CD14-positive monocyte (primary cell): ENCODE data around the gene GNAZ. TPM values are rescaled to one million over a fixed set of nuclear protein-coding genes. Genes with fewer than 3 reads are reported as not detected.

Experiments used
- DNase-seq, 3 donors: peaks; one replicate each; pipeline ENCODE4 v3.0.0-alpha.2; 2011 to 2022
- H2AFZ ChIP-seq: 2 replicates; pipeline ENCODE4 v1.6.0; 2012; ENCODE audit warnings: mild to moderate bottlenecking, low read depth, low read length, inconsistent platforms; ENCODE audit not compliant: insufficient read depth, poor library complexity, severe bottlenecking
- H3K27ac ChIP-seq, 2 donors: 1 replicate in 1 of 2; 2 replicates in 1 of 2; pipeline ENCODE4 v1.5.1; 2012 to 2013; ENCODE audit warnings: low read length in 2 of 2, control low read depth in 1 of 2, inconsistent platforms in 1 of 2, low read depth in 1 of 2, mild to moderate bottlenecking in 1 of 2
- H3K27me3 ChIP-seq, 2 donors: one replicate each; pipeline versions ENCODE4 v1.6.0 to v1.6.1; 2011 to 2013; ENCODE audit warnings: low read length in 2 of 2; ENCODE audit not compliant: control insufficient read depth in 2 of 2, insufficient read depth in 2 of 2
- H3K36me3 ChIP-seq, 2 donors: replicated peaks in 1 of 2; 1 replicate in 1 of 2; 2 replicates in 1 of 2; pipeline versions ENCODE4 v1.5.1 to v1.6.1; 2012 to 2013; ENCODE audit warnings: low read length in 2 of 2, control low read depth in 1 of 2, inconsistent platforms in 1 of 2, mild to moderate bottlenecking in 1 of 2; ENCODE audit not compliant: insufficient read depth in 2 of 2, control insufficient read depth in 1 of 2
- H3K4me1 ChIP-seq, 2 donors: 1 replicate in 1 of 2; 2 replicates in 1 of 2; pipeline versions ENCODE4 v1.5.1 to v1.6.1; 2012 to 2013; ENCODE audit warnings: low read length in 2 of 2, control low read depth in 1 of 2, inconsistent platforms in 1 of 2, mild to moderate bottlenecking in 1 of 2, moderate library complexity in 1 of 2; ENCODE audit not compliant: insufficient read depth in 2 of 2, control insufficient read depth in 1 of 2
- H3K4me2 ChIP-seq: replicated peaks from 2 replicates; pipeline ENCODE3; 2012; ENCODE audit warnings: low read length, moderate library complexity, mild to moderate bottlenecking; ENCODE audit not compliant: poor library complexity, severe bottlenecking; ENCODE audit errors: extremely low read depth
- H3K4me3 ChIP-seq, 3 experiments: fragments of 200-600 bp in 1 of 3; sonication (generic) in 1 of 3; replicated peaks in 1 of 3; 1 replicate in 2 of 3; 2 replicates in 1 of 3; pipeline ENCODE4 v1.5.1; 2011 to 2013; ENCODE audit warnings: low read length in 3 of 3, mild to moderate bottlenecking in 3 of 3, control low read depth in 2 of 3, low read depth in 2 of 3, inconsistent platforms in 1 of 3, moderate library complexity in 1 of 3
- H3K79me2 ChIP-seq: 2 replicates; pipeline ENCODE4 v1.6.0; 2012; ENCODE audit warnings: mild to moderate bottlenecking, control low read depth, inconsistent platforms, low read length, moderate library complexity; ENCODE audit not compliant: insufficient read depth
- H3K9ac ChIP-seq: 2 replicates; pipeline ENCODE4 v1.6.0; 2017; ENCODE audit warnings: low read length, mild to moderate bottlenecking; ENCODE audit not compliant: insufficient read depth, poor library complexity, severe bottlenecking
- H3K9me3 ChIP-seq, 2 donors: replicated peaks in 1 of 2; 1 replicate in 1 of 2; 2 replicates in 1 of 2; pipeline versions ENCODE4 v1.5.1 to v1.6.1; 2012 to 2013; ENCODE audit warnings: low read length in 2 of 2, control low read depth in 1 of 2; ENCODE audit not compliant: control insufficient read depth in 1 of 2, insufficient read depth in 1 of 2
- H4K20me1 ChIP-seq: 2 replicates; pipeline ENCODE4 v1.6.0; 2012; ENCODE audit warnings: mild to moderate bottlenecking, low read length, control low read depth, moderate library complexity; ENCODE audit not compliant: insufficient read depth
- H3K27ac Mint-ChIP-seq, 7 donors: one replicate each; pipeline ENCODE4 v1.8.0; 2020; ENCODE audit warnings: mild to moderate bottlenecking in 7 of 7, mixed read lengths in 7 of 7, moderate library complexity in 6 of 7, inconsistent platforms in 2 of 7
- H3K27me3 Mint-ChIP-seq, 3 donors: one replicate each; pipeline ENCODE4 v1.8.0; 2021 to 2022; ENCODE audit warnings: low read depth in 3 of 3, mild to moderate bottlenecking in 3 of 3, mixed read lengths in 3 of 3, moderate library complexity in 3 of 3, inconsistent platforms in 1 of 3
- H3K36me3 Mint-ChIP-seq, 2 donors: one replicate each; pipeline ENCODE4 v1.8.0; 2020; ENCODE audit warnings: mixed read lengths in 2 of 2, inconsistent platforms in 1 of 2, mild to moderate bottlenecking in 1 of 2
- H3K4me1 Mint-ChIP-seq: one replicate; pipeline ENCODE4 v1.8.0; 2020; ENCODE audit warnings: mild to moderate bottlenecking, mixed read lengths
- H3K4me3 Mint-ChIP-seq, 2 donors: one replicate each; pipeline ENCODE4 v1.8.0; 2020; ENCODE audit warnings: mild to moderate bottlenecking in 2 of 2, mixed read lengths in 2 of 2, moderate library complexity in 1 of 2
- H3K9me3 Mint-ChIP-seq, 7 donors: one replicate each; pipeline ENCODE4 v1.8.0; 2020 to 2022; ENCODE audit warnings: mixed read lengths in 7 of 7, mild to moderate bottlenecking in 6 of 7, moderate library complexity in 6 of 7, inconsistent platforms in 2 of 7
- WGBS: methylation state at CpG from one replicate; pipeline ENCODE4 v1.1.5; 2013; ENCODE audit warnings: missing lambda C conversion rate; ENCODE audit not compliant: insufficient coverage; 5-methylcytosine and 5-hydroxymethylcytosine counted together
- intact Hi-C, 2 donors: fragments of 100-400 bp; cut with micrococcal nuclease; formaldehyde crosslinking; loops; one replicate each; pipeline versions ENCODE4 v1.15.0 to v1.15.1; 2023
- polyA plus RNA-seq, 3 donors: library from polyadenylated mRNA; depleted of rRNA in 1 of 3; unstranded in 2 of 3; stranded (reverse) in 1 of 3; fragments of 300-500 nt in 2 of 3; fragments of >200 nt in 1 of 3; fragmentation: Illumina TruSeq in 2 of 3; gene quantifications; 1 replicate in 2 of 3; 2 replicates in 1 of 3; pipeline ENCODE4 v1.2.3, GENCODE V29; 2012 to 2021
- TF ChIP-seq, protein P1 (sequence below): fragments of 200-600 bp; IDR thresholded peaks from one replicate; pipeline ENCODE4 v1.8.0; 2022; ENCODE audit warnings: antibody characterized with exemption, mild to moderate bottlenecking

GNAZ gene
- polyA plus RNA-seq, 3 donors = 0.04 to 0.05 TPM; not detected in 1

DNA sequence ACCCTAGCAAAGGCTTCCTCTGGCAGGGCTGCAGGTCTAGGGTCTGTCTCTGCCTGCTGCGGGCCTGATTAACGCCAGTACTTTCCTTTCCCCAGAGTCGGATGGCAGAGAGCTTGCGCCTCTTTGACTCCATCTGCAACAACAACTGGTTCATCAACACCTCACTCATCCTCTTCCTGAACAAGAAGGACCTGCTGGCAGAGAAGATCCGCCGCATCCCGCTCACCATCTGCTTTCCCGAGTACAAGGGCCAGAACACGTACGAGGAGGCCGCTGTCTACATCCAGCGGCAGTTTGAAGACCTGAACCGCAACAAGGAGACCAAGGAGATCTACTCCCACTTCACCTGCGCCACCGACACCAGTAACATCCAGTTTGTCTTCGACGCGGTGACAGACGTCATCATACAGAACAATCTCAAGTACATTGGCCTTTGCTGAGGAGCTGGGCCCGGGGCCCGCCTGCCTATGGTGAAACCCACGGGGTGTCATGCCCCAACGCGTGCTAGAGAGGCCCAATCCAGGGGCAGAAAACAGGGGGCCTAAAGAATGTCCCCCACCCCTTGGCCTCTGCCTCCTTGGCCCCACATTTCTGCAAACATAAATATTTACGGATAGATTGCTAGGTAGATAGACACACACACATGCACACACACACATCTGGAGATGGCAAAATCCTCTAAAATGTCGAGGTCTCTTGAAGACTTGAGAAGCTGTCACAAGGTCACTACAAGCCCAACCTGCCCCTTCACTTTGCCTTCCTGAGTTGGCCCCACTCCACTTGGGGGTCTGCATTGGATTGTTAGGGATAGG lies 52.9 kb downstream of the GNAZ start:
- H3K27me3 Mint-ChIP-seq = peaks cover 1 to 6% (median 2%) of the 10 kb centered on the region in 3 donors
- H3K9me3 Mint-ChIP-seq = peaks cover 0 to 2% (median 0%) of the 10 kb centered on the region in 7 donors
- no peaks in the 10 kb centered on the region for H3K79me2 ChIP-seq
- H3K36me3 ChIP-seq = no peaks in the 10 kb centered on the region
- no peak overlapping the region for H3K4me2 ChIP-seq
- no peaks in the 10 kb centered on the region for H3K9me3 ChIP-seq
- H3K4me3 Mint-ChIP-seq = no peak overlapping the region
- no peaks in the 10 kb centered on the region for H3K27me3 ChIP-seq
- H4K20me1 ChIP-seq = no peaks in the 10 kb centered on the region
- intact Hi-C loops = no loop called here
- H3K4me1 Mint-ChIP-seq = no peaks in the 10 kb centered on the region
- no peak overlapping the region for H2AFZ ChIP-seq
- H3K4me1 ChIP-seq = no peaks in the 10 kb centered on the region
- H3K9ac ChIP-seq = no peak overlapping the region
- H3K4me3 ChIP-seq = no peak overlapping the region
- H3K36me3 Mint-ChIP-seq = no peaks in the 10 kb centered on the region
- no peak overlapping the region for H3K27ac ChIP-seq
- TF ChIP-seq, protein P1, sequence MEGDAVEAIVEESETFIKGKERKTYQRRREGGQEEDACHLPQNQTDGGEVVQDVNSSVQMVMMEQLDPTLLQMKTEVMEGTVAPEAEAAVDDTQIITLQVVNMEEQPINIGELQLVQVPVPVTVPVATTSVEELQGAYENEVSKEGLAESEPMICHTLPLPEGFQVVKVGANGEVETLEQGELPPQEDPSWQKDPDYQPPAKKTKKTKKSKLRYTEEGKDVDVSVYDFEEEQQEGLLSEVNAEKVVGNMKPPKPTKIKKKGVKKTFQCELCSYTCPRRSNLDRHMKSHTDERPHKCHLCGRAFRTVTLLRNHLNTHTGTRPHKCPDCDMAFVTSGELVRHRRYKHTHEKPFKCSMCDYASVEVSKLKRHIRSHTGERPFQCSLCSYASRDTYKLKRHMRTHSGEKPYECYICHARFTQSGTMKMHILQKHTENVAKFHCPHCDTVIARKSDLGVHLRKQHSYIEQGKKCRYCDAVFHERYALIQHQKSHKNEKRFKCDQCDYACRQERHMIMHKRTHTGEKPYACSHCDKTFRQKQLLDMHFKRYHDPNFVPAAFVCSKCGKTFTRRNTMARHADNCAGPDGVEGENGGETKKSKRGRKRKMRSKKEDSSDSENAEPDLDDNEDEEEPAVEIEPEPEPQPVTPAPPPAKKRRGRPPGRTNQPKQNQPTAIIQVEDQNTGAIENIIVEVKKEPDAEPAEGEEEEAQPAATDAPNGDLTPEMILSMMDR = no peak
- no peak overlapping the region for H3K27ac Mint-ChIP-seq
- WGBS = 98% methylated on average over 26 of the region's 26 CpGs
- DNase-seq = no peak

DNA sequence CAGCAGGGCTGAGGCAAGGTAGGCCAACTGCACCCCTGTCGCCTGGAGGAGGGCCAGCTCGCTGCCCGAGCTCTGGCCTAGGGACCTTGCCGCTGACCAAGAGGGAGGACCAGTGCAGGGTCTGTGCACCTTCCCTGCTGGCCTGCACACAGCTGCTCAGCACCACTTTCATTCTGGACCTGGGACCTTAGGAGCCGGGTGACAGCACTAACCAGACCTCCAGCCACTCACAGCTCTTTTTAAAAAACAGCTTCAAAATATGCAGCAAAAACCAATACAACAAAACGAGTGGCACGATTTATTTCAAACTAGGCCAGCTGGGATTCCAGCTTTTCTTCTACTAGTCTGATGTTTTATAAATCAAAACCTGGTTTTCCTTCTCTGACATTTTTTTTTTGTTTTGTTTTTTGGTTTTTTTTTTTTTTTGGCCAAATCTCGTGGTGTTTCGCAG lies 53.5 kb downstream of the GNAZ start:
- H3K27ac Mint-ChIP-seq = no peak overlapping the region

More for the DNA sequence above, 53.5 kb downstream of the GNAZ start:
- intact Hi-C loops = no loop called here
- Mint-ChIP-seq H3K27me3 (peaks cover 1 to 6% (median 2%) of the 10 kb centered on the region in 3 donors), H3K4me1 (peaks cover 2% of the 10 kb centered on the region), H3K9me3 (peaks cover 0 to 2% (median 0%) of the 10 kb centered on the region in 7 donors), H3K4me3 (no peak overlapping the region), H3K36me3 (no peaks in the 10 kb centered on the region)
- TF ChIP-seq, protein P1 = no peak
- no peaks in the 10 kb centered on the region for H3K36me3 ChIP-seq
- H3K9me3 ChIP-seq = no peaks in the 10 kb centered on the region
- no peak overlapping the region for H2AFZ ChIP-seq
- no peaks in the 10 kb centered on the region for H3K79me2 ChIP-seq
- no peak for DNase-seq
- no peak overlapping the region for H3K27ac ChIP-seq
- no peaks in the 10 kb centered on the region for H4K20me1 ChIP-seq
- H3K4me2 ChIP-seq = no peak overlapping the region
- H3K4me1 ChIP-seq = no peaks in the 10 kb centered on the region
- H3K4me3 ChIP-seq = no peak overlapping the region
- WGBS = 90% methylated on average over 5 of the region's 9 CpGs
- no peaks in the 10 kb centered on the region for H3K27me3 ChIP-seq
- H3K9ac ChIP-seq = no peak overlapping the region
